ENCODE measurements around the gene ITGB1. TPM values are rescaled to one million over a fixed set of nuclear protein-coding genes. Genes with fewer than 3 reads are reported as not detected.

The ITGB1 gene
- total and polyA plus RNA-seq, 2 experiments from 2014 or later, result 317 to 439 TPM

GRCh38 chr10:32960022-32960421 lies 2.0 kb upstream of the ITGB1 start (continued):
- no peak for TF ChIP-seq REST (IDR thresholded peaks at IDR 0.05; ENCODE audit: unreplicated experiment)
- TF ChIP-seq, protein P1, sequence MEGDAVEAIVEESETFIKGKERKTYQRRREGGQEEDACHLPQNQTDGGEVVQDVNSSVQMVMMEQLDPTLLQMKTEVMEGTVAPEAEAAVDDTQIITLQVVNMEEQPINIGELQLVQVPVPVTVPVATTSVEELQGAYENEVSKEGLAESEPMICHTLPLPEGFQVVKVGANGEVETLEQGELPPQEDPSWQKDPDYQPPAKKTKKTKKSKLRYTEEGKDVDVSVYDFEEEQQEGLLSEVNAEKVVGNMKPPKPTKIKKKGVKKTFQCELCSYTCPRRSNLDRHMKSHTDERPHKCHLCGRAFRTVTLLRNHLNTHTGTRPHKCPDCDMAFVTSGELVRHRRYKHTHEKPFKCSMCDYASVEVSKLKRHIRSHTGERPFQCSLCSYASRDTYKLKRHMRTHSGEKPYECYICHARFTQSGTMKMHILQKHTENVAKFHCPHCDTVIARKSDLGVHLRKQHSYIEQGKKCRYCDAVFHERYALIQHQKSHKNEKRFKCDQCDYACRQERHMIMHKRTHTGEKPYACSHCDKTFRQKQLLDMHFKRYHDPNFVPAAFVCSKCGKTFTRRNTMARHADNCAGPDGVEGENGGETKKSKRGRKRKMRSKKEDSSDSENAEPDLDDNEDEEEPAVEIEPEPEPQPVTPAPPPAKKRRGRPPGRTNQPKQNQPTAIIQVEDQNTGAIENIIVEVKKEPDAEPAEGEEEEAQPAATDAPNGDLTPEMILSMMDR (conservative IDR thresholded peaks at IDR 0.05; ENCODE audit: low read depth in 2 of 2), result no peak
- no peak for TF ChIP-seq JUNB (IDR thresholded peaks at IDR 0.05; ENCODE audit: unreplicated experiment)
- TF ChIP-seq ETS1 (IDR thresholded peaks at IDR 0.05), result no peak
- TF ChIP-seq STAT1 (IDR thresholded peaks at IDR 0.05; ENCODE audit: unreplicated experiment), result no peak
- no peak for TF ChIP-seq POLR2AphosphoS5 (IDR thresholded peaks at IDR 0.05; ENCODE audit: low read depth)
- TF ChIP-seq ZNF114 (CRISPR knock-in tag; IDR thresholded peaks at IDR 0.05), result no peak
- TF ChIP-seq NANOG (IDR thresholded peaks at IDR 0.05; ENCODE audit: borderline replicate concordance), result no peak
- TF ChIP-seq CREB1 (CRISPR knock-in tag; IDR thresholded peaks at IDR 0.05; ENCODE audit: low read depth), result no peak

GRCh38 chr10:32959006-32959920 lies 1.2 kb upstream of the ITGB1 start:
- H3K79me2 ChIP-seq (replicated peaks; ENCODE audit: insufficient read depth), result peaks cover 51% of the 10 kb centered on the region
- H3F3A ChIP-seq (replicated peaks; ENCODE audit: low read depth), result no peaks in the 10 kb centered on the region
- H3K36me3 ChIP-seq (ENCODE audit: insufficient read depth), result no peaks in the 10 kb centered on the region
- peaks cover 12% of the 10 kb centered on the region for H4K20me1 ChIP-seq (replicated peaks; ENCODE audit: insufficient read depth)
- H3K27me3 Mint-ChIP-seq (ENCODE audit: insufficient read depth, low read depth, poor library complexity), result peaks cover 9% of the 10 kb centered on the region
- peaks cover 64% of the 10 kb centered on the region for H3K4me1 Mint-ChIP-seq
- H3K27me3 ChIP-seq (ENCODE audit: insufficient read depth), result no peaks in the 10 kb centered on the region
- H3K4me3 ChIP-seq, result peak overlapping the region; percentile 76
- peak overlapping the region; percentile 86 for H3K4me2 ChIP-seq
- ATAC-seq, result no peak
- no peak overlapping the region for H2AFZ ChIP-seq
- DNase-seq (ENCODE audit: low spot score), result no peak
- peak overlapping the region; percentile 99 for H3K27ac Mint-ChIP-seq
- no peaks in the 10 kb centered on the region; the same call in 2 of the 3 replicates for H3K9me3 Mint-ChIP-seq
- H3K27ac ChIP-seq (ENCODE audit: low read depth), result peak overlapping the region; percentile 99
- H3K36me3 Mint-ChIP-seq (ENCODE audit: low read depth), result no peaks in the 10 kb centered on the region
- H3K9me2 ChIP-seq (ENCODE audit: insufficient read depth), result no peaks in the 10 kb centered on the region
- H3K4me1 ChIP-seq (ENCODE audit: insufficient read depth), result peaks cover 55% of the 10 kb centered on the region
- H3K4me3 Mint-ChIP-seq, result peak overlapping the region; percentile 84
- TF ChIP-seq POLR2AphosphoS5 (IDR thresholded peaks at IDR 0.05; ENCODE audit: low read depth), result no peak
- TF ChIP-seq NANOG (IDR thresholded peaks at IDR 0.05; ENCODE audit: borderline replicate concordance), result no peak
- no peak for TF ChIP-seq EZH2 (IDR thresholded peaks at IDR 0.05; ENCODE audit: low read depth, unreplicated experiment)
- no peak for TF ChIP-seq REST (IDR thresholded peaks at IDR 0.05; ENCODE audit: unreplicated experiment)
- no peak for TF ChIP-seq ZNF331 (CRISPR knock-in tag; IDR thresholded peaks at IDR 0.05; ENCODE audit: low read depth)
- TF ChIP-seq EZH2phosphoT487 (IDR thresholded peaks at IDR 0.05; ENCODE audit: unreplicated experiment), result no peak
- no peak for TF ChIP-seq CREB1 (CRISPR knock-in tag; IDR thresholded peaks at IDR 0.05; ENCODE audit: low read depth)
- no peak for TF ChIP-seq JUNB (IDR thresholded peaks at IDR 0.05; ENCODE audit: unreplicated experiment)
- TF ChIP-seq STAT1 (IDR thresholded peaks at IDR 0.05; ENCODE audit: unreplicated experiment), result no peak
- TF ChIP-seq ZNF114 (CRISPR knock-in tag; IDR thresholded peaks at IDR 0.05), result no peak
- no peak for TF ChIP-seq ETS1 (IDR thresholded peaks at IDR 0.05)
